ENCODE measurements around the gene TECR. TPM values are rescaled to one million over a fixed set of nuclear protein-coding genes. Genes with fewer than 3 reads are reported as not detected.

Gene TECR
- total and polyA plus RNA-seq, 2 donors (not counting 3 experiments of a cell fraction or from before 2014, with no cell fraction given): 109 to 193 TPM

DNA sequence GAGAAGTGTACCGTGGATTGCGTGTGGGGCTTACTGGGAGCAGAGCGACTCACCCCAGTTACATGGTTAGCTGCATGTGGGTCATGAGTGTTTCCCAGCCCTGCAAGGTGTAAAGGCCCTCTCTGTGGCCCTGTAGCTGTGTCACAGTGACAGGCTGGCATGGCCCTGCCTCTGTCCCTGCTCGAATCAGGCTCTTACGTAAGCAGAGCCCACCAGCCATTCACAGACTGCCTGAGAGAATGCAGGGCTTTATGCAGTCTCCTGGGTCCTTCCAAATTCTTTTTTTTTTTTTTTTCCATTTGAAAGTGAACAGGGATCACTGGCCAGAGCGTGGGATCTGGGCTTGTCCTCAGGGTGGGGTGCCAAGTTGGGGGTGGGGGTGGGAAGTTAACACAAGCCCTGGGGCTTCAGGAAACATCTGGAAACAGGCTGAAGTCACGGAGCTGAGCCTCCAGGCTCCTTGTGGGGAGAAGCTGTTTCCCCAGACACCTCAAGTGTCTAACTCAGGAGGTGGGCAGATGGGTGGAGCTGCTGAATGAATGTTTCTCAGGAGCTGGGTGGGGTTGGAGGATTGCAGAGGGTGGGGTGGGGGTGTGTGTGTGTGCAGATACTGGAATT is 13.4 kb downstream of the TECR start:
- POLR2A ChIA-PET: no interaction called here
- H3K9ac ChIP-seq (replicated peaks; ENCODE audit: extremely low read depth, insufficient read depth, low read length): no peak overlapping the region
- no TSS peak for BruUV-seq (replicated peaks)
- FAIRE-seq: no peak
- no peak overlapping the region for H3K27ac ChIP-seq (ENCODE audit: insufficient read depth, low read depth, low read length)
- H4K20me1 ChIP-seq (replicated peaks; ENCODE audit: control insufficient read depth, extremely low read depth, insufficient read depth, low read length): no peaks in the 10 kb centered on the region
- H3K9me1 ChIP-seq (replicated peaks; ENCODE audit: control insufficient read depth, extremely low read depth, insufficient read depth, low read length): no peaks in the 10 kb centered on the region
- peaks cover 6% of the 10 kb centered on the region for H3K79me2 ChIP-seq (ENCODE audit: control insufficient read depth, insufficient read depth, low read length)
- dilution Hi-C loops (cut with MboI; ENCODE audit: extremely low pct_ligation_motif_present, low sequenced_read_pairs) (no loop called here), intact Hi-C loops (cut with micrococcal nuclease) (no loop called here)
- no peak overlapping the region for H3K4me3 ChIP-seq (replicated peaks in 1 of 3; ENCODE audit: insufficient read depth in 1 of 3, low read depth in 1 of 3, low read length in 3 of 3)
- H2AFZ ChIP-seq (ENCODE audit: low read depth, low read length): no peak overlapping the region
- DNase-seq (ENCODE audit: low read depth, low spot score): peak; percentile 30
- H3K4me2 ChIP-seq (ENCODE audit: insufficient read depth, low read length): no peak overlapping the region
- peaks cover 0 to 1% of the 10 kb centered on the region in 2 experiments for H3K36me3 ChIP-seq (ENCODE audit: control insufficient read depth in 2 of 2, extremely low read depth in 1 of 2, insufficient read depth in 2 of 2, low read length in 2 of 2)
- no peaks in the 10 kb centered on the region for H3K27me3 ChIP-seq (ENCODE audit: control insufficient read depth in 2 of 2, insufficient read depth in 2 of 2, low read length in 2 of 2)
- H3K9me3 ChIP-seq (replicated peaks; ENCODE audit: control insufficient read depth, insufficient read depth, low read length): no peaks in the 10 kb centered on the region
- no peaks in the 10 kb centered on the region for H3K4me1 ChIP-seq (ENCODE audit: control insufficient read depth, extremely low read depth, insufficient read depth, low read length)
- TF ChIP-seq GATA2 (IDR thresholded peaks at IDR 0.05; ENCODE audit: insufficient read depth, insufficient read length, low read depth, low read length) (no peak), POLR2AphosphoS5 (IDR thresholded peaks at IDR 0.05; ENCODE audit: insufficient read depth, low read depth, low read length) (no peak), JUN (IDR thresholded peaks at IDR 0.05; ENCODE audit: borderline replicate concordance, insufficient read depth, insufficient read length, low read depth) (no peak), FOS (IDR thresholded peaks at IDR 0.05; ENCODE audit: borderline replicate concordance, insufficient read depth, low read length) (no peak), EZH2 (IDR thresholded peaks at IDR 0.05; ENCODE audit: borderline replicate concordance, low read depth, low read length, severe bottlenecking) (no peak), POLR2A (IDR thresholded peaks at IDR 0.05; ENCODE audit: low read depth, low read length) (no peak), MYC (IDR thresholded peaks at IDR 0.05; ENCODE audit: low read depth, low read length) (no peak)
- TF ChIP-seq, protein P1, sequence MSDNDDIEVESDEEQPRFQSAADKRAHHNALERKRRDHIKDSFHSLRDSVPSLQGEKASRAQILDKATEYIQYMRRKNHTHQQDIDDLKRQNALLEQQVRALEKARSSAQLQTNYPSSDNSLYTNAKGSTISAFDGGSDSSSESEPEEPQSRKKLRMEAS (IDR thresholded peaks at IDR 0.05; ENCODE audit: insufficient read depth, insufficient read length): no peak
- TF ChIP-seq, protein P2, sequence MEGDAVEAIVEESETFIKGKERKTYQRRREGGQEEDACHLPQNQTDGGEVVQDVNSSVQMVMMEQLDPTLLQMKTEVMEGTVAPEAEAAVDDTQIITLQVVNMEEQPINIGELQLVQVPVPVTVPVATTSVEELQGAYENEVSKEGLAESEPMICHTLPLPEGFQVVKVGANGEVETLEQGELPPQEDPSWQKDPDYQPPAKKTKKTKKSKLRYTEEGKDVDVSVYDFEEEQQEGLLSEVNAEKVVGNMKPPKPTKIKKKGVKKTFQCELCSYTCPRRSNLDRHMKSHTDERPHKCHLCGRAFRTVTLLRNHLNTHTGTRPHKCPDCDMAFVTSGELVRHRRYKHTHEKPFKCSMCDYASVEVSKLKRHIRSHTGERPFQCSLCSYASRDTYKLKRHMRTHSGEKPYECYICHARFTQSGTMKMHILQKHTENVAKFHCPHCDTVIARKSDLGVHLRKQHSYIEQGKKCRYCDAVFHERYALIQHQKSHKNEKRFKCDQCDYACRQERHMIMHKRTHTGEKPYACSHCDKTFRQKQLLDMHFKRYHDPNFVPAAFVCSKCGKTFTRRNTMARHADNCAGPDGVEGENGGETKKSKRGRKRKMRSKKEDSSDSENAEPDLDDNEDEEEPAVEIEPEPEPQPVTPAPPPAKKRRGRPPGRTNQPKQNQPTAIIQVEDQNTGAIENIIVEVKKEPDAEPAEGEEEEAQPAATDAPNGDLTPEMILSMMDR (IDR thresholded peaks at IDR 0.05; ENCODE audit: extremely low read depth in 1 of 2, insufficient read depth in 1 of 2, low read depth in 1 of 2, low read length in 2 of 2): no peak
- CTCF ChIA-PET: interaction anchor here (0.7 kb wide), 1 partner anchor 326 kb away, joined by 3 read pairs; no protein-coding TSS in a partner anchor
